Activated CD8-positive, alpha-beta T cell treated with anti-CD3 and anti-CD28 coated beads for 36 hours (primary cell): Measurements from ENCODE around the gene BUD31. TPM values are rescaled to one million over a fixed set of nuclear protein-coding genes. Genes with fewer than 3 reads are reported as not detected.
A peak's percentile ranks its signal among the peaks of the same experiment; 100 is the strongest.

ENCODE experiments used
- ATAC-seq: fragments of 200-7000 bp; cut with Tn5 transposase; one replicate; pipeline ENCODE4 v1.10.0; 2021; ENCODE audit warnings: mild to moderate bottlenecking, moderate library complexity
- CTCF ChIA-PET: fragments of 350-600 bp; sonication (Branson Sonifier 250); formaldehyde crosslinking; loops from one replicate; lab custom pipeline; 2021; ENCODE audit warnings: antibody characterized with exemption; lab: Charles Lee
- POLR2A ChIA-PET: fragments of 350-600 bp; sonication (Branson Sonifier 250); formaldehyde crosslinking; loops from one replicate; lab custom pipeline; 2021; ENCODE audit warnings: antibody characterized with exemption; lab: Charles Lee
- DNase-seq: peaks from one replicate; pipeline ENCODE4 v3.0.0-alpha.2; 2020
- H3K27ac Mint-ChIP-seq: one replicate; pipeline ENCODE4 v1.8.0; 2021; ENCODE audit warnings: mild to moderate bottlenecking, mixed read lengths
- H3K27me3 Mint-ChIP-seq: one replicate; pipeline ENCODE4 v1.8.0; 2021; ENCODE audit warnings: mixed read lengths
- H3K36me3 Mint-ChIP-seq: one replicate; pipeline ENCODE4 v1.8.0; 2021; ENCODE audit warnings: low read depth, mixed read lengths
- H3K4me1 Mint-ChIP-seq: one replicate; pipeline ENCODE4 v1.8.0; 2021; ENCODE audit warnings: low read depth, mixed read lengths
- H3K4me3 Mint-ChIP-seq: one replicate; pipeline ENCODE4 v1.8.0; 2021; ENCODE audit warnings: mild to moderate bottlenecking, moderate library complexity, mixed read lengths
- H3K9me3 Mint-ChIP-seq: one replicate; pipeline ENCODE4 v1.8.0; 2021; ENCODE audit warnings: mixed read lengths
- CTCF ChIP-seq: fragments of 200-600 bp; IDR thresholded peaks from one replicate; pipeline ENCODE4 v1.8.0; 2022; ENCODE audit warnings: antibody characterized with exemption, mild to moderate bottlenecking
- intact Hi-C: fragments of 100-400 bp; cut with micrococcal nuclease; formaldehyde crosslinking; loops from one replicate; pipeline ENCODE4 v1.10.0; 2022
- total RNA-seq, 2 experiments: library from RNA; stranded (reverse); gene quantifications; one replicate each; pipeline ENCODE4 v1.2.3, GENCODE V29; 2021

BUD31 gene
- total RNA-seq, 2 experiments from 2014 or later, result 118 to 124 TPM

GRCh38 chr7:99397297-99397983, 11.3 kb upstream of the BUD31 start:
- H3K4me1 Mint-ChIP-seq, result peaks cover 24% of the 10 kb centered on the region
- peak overlapping the region; percentile 73 for H3K27ac Mint-ChIP-seq
- no peak for TF ChIP-seq CTCF
- intact Hi-C loops, result no loop called here
- no peak overlapping the region for H3K4me3 Mint-ChIP-seq
- H3K9me3 Mint-ChIP-seq, result no peaks in the 10 kb centered on the region
- H3K36me3 Mint-ChIP-seq, result peaks cover 55% of the 10 kb centered on the region
- POLR2A ChIA-PET, result interaction anchor here (1.3 to 5.1 kb wide), 2 partner anchors 11 kb away, joined by 4 to 58 read pairs; partner anchors contain the start of genes BUD31 and PDAP1
- H3K27me3 Mint-ChIP-seq, result no peaks in the 10 kb centered on the region
- DNase-seq (no peak), ATAC-seq (no peak)
- CTCF ChIA-PET, result interaction anchor here (1.5 kb wide), 1 partner anchor 10 kb away, joined by 4 read pairs; no protein-coding TSS in a partner anchor

- intact Hi-C loops, result no loop called here
- Mint-ChIP-seq H3K27me3 (no peaks in the 10 kb centered on the region), H3K9me3 (no peaks in the 10 kb centered on the region), H3K4me1 (peaks cover 18% of the 10 kb centered on the region), H3K36me3 (peaks cover 53% of the 10 kb centered on the region), H3K4me3 (no peak overlapping the region), H3K27ac (peak overlapping the region; percentile 73)
- ChIA-PET POLR2A (interaction anchor here (0.8 to 5.1 kb wide), 5 partner anchors 8 to 24 kb away, joined by 3 to 58 read pairs (median 4); partner anchors contain the start of genes BUD31 and PDAP1), CTCF (interaction anchor here (1.3 kb wide), 1 partner anchor 8 kb away, joined by 5 read pairs; no protein-coding TSS in a partner anchor)
- no peak for TF ChIP-seq CTCF
- ATAC-seq (no peak), DNase-seq (no peak)
Observed at GRCh38 chr7:99398891-99399445, 9.8 kb upstream of the BUD31 start.

DNA sequence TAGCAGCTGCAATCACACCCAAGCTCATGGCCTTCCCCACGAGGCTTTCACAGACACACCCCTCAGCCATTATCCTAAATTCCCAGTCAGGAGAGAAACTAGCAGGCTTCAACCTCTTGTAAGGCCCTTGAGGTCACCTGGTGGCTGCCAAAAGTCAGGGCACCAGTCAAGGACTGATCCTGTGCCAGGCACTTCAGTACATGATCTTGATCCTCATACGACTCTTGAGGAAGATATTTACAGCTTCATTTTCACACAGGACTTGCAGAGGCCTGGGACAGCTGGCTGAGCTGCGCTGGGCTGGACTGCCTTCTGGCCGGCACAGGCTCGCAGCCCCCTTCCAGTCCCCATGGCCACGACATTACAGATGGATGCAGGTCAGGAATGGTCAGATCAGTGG, 9.2 kb upstream of the BUD31 start:
- intact Hi-C loops, result no loop called here
- no peaks in the 10 kb centered on the region for H3K9me3 Mint-ChIP-seq
- CTCF ChIA-PET, result no interaction called here

GRCh38 chr7:99402854-99403253, 5.9 kb upstream of the BUD31 start:
- Mint-ChIP-seq H3K9me3 (no peaks in the 10 kb centered on the region), H3K36me3 (peaks cover 45% of the 10 kb centered on the region), H3K27me3 (no peaks in the 10 kb centered on the region), H3K27ac (peak overlapping the region; percentile 11), H3K4me3 (no peak overlapping the region), H3K4me1 (peaks cover 35% of the 10 kb centered on the region)
- CTCF ChIA-PET, result no interaction called here
- DNase-seq (no peak), ATAC-seq (no peak)
- TF ChIP-seq CTCF, result no peak
- intact Hi-C loops, result no loop called here
- POLR2A ChIA-PET, result interaction anchor here (1.1 to 3.1 kb wide), 3 partner anchors 9 to 22 kb away, joined by 3 to 17 read pairs (median 3); no protein-coding TSS in a partner anchor

More for the DNA sequence above, 9.2 kb upstream of the BUD31 start:
- DNase-seq (no peak), ATAC-seq (no peak)
- Mint-ChIP-seq H3K27ac (peak overlapping the region; percentile 48), H3K4me1 (peaks cover 22% of the 10 kb centered on the region), H3K36me3 (peaks cover 53% of the 10 kb centered on the region), H3K4me3 (no peak overlapping the region), H3K27me3 (no peaks in the 10 kb centered on the region)
- POLR2A ChIA-PET, result interaction anchor here (0.6 to 5.1 kb wide), 7 partner anchors 8 to 23 kb away, joined by 3 to 58 read pairs (median 5); partner anchors contain the start of genes BUD31 and PDAP1
- TF ChIP-seq CTCF, result no peak

- DNase-seq (no peak), ATAC-seq (no peak)
- Mint-ChIP-seq H3K27me3 (no peaks in the 10 kb centered on the region), H3K4me3 (no peak overlapping the region), H3K9me3 (no peaks in the 10 kb centered on the region), H3K27ac (peak overlapping the region; percentile 75), H3K36me3 (peaks cover 39% of the 10 kb centered on the region), H3K4me1 (peaks cover 33% of the 10 kb centered on the region)
- no peak for TF ChIP-seq CTCF
- POLR2A ChIA-PET, result interaction anchor here (0.9 to 3.1 kb wide), 4 partner anchors 10 to 23 kb away, joined by 3 to 17 read pairs (median 3); no protein-coding TSS in a partner anchor
- intact Hi-C loops, result no loop called here
- CTCF ChIA-PET, result no interaction called here
Observed at GRCh38 chr7:99403764-99404163, 5.0 kb upstream of the BUD31 start.
